NT2/D1 (cell line): Measurements from ENCODE around the gene DENND6A.

Source experiments
- SUZ12 ChIP-seq: IDR thresholded peaks from 2 replicates; pipeline ENCODE4 v1.6.1; 2011; ENCODE audit not compliant: insufficient read length, insufficient read depth; ENCODE audit errors: extremely low read depth
- ZNF274 ChIP-seq: IDR thresholded peaks from 2 replicates; pipeline ENCODE4 v1.6.1; 2011; ENCODE audit warnings: mild to moderate bottlenecking, low read depth, low read length

DNA sequence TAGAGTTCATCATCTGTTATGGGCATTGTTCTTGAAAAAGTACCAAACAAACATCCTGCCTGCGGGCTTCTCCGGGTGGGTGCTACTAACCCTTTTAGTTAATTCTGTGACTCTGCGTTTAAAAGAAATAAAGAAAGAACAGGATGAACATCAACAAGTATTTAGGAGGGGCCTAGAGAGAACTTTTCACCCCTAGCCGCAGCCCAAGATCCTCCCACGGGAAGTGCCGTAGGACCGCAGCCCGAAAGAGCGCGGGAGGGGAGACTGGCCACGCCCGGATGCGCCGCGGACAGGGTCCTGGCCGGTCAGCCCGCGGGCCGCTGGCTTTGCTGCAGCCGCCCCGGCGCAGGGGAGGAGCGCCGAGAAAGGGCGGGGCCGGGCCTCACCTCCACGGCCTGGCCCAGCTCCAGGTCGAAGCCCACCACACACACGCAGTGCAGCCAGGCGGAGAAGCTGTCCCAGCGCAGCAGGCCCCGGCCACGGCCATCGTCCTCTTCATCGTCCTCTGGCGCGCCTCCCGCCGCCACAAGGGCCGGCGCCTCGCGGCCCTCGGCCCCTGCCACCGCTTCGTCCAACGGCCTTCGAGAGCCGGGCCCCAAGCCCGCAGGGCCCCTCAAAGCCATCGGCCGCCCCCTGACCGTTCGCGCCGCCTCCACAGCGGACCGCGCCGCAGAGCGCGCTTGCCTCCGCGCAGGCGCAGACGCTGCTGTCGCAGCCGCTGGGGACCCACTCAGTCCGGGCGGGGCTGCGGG, at the start of gene DENND6A:
- TF ChIP-seq SUZ12 = no peak
- no peak for TF ChIP-seq ZNF274
